BE2C (cell line): Measurements from ENCODE around the gene RAB40AL.
"Not testable (repeated sequence)": the region's sequence is repeated elsewhere in the genome, so short reads cannot be mapped to it uniquely, and the experiment has no call there.

Experiments
- DNase-seq: peaks from one replicate; pipeline ENCODE4 v3.0.0-alpha.2; 2020
- H3K27me3 ChIP-seq: fragments of 250-450 bp; sonication (Bioruptor Pico); 2 replicates; pipeline ENCODE4 v1.5.1; 2020; ENCODE audit warnings: mild to moderate bottlenecking
- H3K36me3 ChIP-seq: fragments of 250-450 bp; sonication (Bioruptor Pico); 2 replicates; pipeline ENCODE4 v1.5.1; 2020; ENCODE audit warnings: mild to moderate bottlenecking
- H3K4me1 ChIP-seq: fragments of 250-450 bp; sonication (Bioruptor Pico); 2 replicates; pipeline ENCODE4 v1.5.1; 2020
- H3K4me3 ChIP-seq: 2 replicates; pipeline ENCODE4 v1.5.1; 2011; ENCODE audit warnings: low read depth, low read length
- H3K9me3 ChIP-seq: fragments of 250-450 bp; sonication (Bioruptor Pico); 2 replicates; pipeline ENCODE4 v1.5.1; 2020
- CTCF ChIP-seq: IDR thresholded peaks from 2 replicates; pipeline ENCODE4 v1.5.1; 2012; ENCODE audit warnings: mild to moderate bottlenecking, low read depth, low read length

RAB40AL gene

GRCh38 chrX:102964940-102965339 lies 27.9 kb downstream of the RAB40AL start:
- no peak for TF ChIP-seq CTCF
- no peak overlapping the region for H3K4me3 ChIP-seq
- no peaks in the 10 kb centered on the region for H3K4me1 ChIP-seq
- H3K36me3 ChIP-seq: no peaks in the 10 kb centered on the region
- no peaks in the 10 kb centered on the region for H3K9me3 ChIP-seq
- no peaks in the 10 kb centered on the region for H3K27me3 ChIP-seq
- no peak for DNase-seq

DNA sequence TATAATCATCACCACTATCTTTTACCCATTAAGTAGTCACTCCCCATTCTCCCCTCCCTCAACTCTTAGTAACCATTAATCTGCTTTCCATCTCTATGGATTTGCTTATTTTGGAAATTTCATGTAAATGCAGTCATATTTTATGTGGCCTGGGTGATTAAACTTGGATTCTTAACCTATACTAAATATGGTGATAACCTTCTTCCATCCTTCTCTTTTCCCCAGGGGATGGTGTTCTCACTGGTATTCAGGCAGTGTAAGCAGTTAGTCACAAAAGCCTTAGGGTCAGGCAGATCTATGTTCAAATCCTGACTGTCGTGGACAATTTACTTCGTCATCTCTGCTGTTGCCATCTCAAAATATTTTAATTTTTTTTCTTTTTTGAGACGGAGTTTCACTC lies 29.6 kb downstream of the RAB40AL start:
- Histone ChIP-seq H3K4me3 (no peak overlapping the region), H3K36me3 (no peaks in the 10 kb centered on the region), H3K4me1 (no peaks in the 10 kb centered on the region), H3K27me3 (no peaks in the 10 kb centered on the region), H3K9me3 (no peaks in the 10 kb centered on the region)
- no peak for DNase-seq
- no peak for TF ChIP-seq CTCF

DNA sequence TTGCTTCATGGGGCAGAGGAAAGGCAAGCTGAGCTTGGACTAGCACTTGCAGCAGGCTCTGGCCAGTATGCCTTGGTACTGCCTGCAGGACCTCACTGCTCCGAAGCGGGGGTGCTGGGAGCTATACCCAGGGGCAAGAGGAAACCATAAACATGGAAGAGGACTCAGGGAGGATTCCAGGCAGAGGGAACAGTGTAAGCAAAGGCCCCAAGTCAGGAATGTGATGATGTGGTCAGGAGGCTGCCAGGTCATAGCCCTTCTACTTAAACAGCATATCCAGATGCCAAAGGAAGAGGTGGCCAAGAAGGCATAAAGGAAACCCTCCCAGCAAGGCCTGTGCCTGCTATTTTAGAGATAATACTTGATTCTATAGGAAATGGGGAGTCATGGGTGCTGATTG lies 31.1 kb downstream of the RAB40AL start:
- H3K27me3 ChIP-seq: no peaks in the 10 kb centered on the region
- no peak for TF ChIP-seq CTCF
- H3K4me1 ChIP-seq: no peaks in the 10 kb centered on the region
- H3K9me3 ChIP-seq: no peaks in the 10 kb centered on the region
- no peaks in the 10 kb centered on the region for H3K36me3 ChIP-seq
- DNase-seq: no peak
- H3K4me3 ChIP-seq: no peak overlapping the region

- H3K36me3 ChIP-seq, H3K27me3 ChIP-seq, DNase-seq, H3K4me3 ChIP-seq, H3K4me1 ChIP-seq, H3K9me3 ChIP-seq: not testable (repeated sequence)
Observed at GRCh38 chrX:102971536-102971935, 34.5 kb downstream of the RAB40AL start.

DNA sequence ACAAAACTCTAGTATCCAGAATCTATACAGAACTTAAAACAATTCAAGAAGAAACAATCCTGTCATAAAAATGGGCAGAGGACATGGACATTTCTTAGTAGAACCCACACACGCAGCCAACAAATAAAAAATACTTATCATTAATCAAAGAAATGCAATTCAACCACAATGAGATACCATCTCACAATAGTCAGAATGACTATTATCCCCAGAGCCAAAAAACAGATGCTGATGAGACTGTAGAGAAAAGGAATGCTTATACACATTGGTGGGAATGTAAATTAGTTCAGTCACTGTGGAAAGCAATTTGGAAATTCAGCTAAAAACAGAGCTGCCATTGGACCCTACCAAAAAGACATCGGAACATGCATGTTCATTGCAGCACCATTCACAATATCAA lies 37.9 kb downstream of the RAB40AL start:
- no peaks in the 10 kb centered on the region for H3K27me3 ChIP-seq
- no peaks in the 10 kb centered on the region for H3K4me1 ChIP-seq
- TF ChIP-seq CTCF: no peak
- no peaks in the 10 kb centered on the region for H3K36me3 ChIP-seq
- H3K4me3 ChIP-seq: no peak overlapping the region
- H3K9me3 ChIP-seq: no peaks in the 10 kb centered on the region
- DNase-seq: no peak

GRCh38 chrX:102976286-102976685 lies 39.2 kb downstream of the RAB40AL start:
- no peak for DNase-seq

More at GRCh38 chrX:102976286-102976685, 39.2 kb downstream of the RAB40AL start:
- H3K4me1 ChIP-seq: no peaks in the 10 kb centered on the region
- H3K9me3 ChIP-seq: no peaks in the 10 kb centered on the region
- no peaks in the 10 kb centered on the region for H3K36me3 ChIP-seq
- no peaks in the 10 kb centered on the region for H3K27me3 ChIP-seq
- TF ChIP-seq CTCF: no peak
- no peak overlapping the region for H3K4me3 ChIP-seq
